Measurements from ENCODE around the gene EXOC4.
A peak's percentile ranks its signal among the peaks of the same experiment; 100 is the strongest.

The EXOC4 gene

GRCh38 chr7:133688483-133689239 lies 435.8 kb downstream of the EXOC4 start:
- TF ChIP-seq GATA2 (IDR thresholded peaks at IDR 0.05; ENCODE audit: low read depth, low read length) (no peak), GATA3 (IDR thresholded peaks at IDR 0.05; ENCODE audit: low read depth, low read length) (no peak)

DNA sequence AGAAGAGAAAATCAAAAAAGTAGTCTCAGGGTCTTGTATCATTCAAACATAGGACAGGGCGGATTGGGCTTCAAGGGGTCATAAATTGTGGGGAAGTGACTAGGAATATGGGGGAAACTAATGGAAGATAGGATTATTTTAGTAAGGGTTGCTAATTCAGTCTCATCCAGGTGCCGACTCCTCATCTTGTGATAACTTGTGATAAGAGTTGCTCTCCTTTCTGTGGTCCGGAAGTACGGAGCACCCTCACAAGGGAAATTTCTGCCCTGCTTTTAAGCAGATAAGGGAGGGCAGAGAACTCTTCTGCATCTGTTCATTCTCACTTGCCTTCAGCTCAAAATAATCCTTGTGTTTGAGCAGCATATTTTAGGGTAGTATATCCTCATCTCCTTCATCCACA lies 437.9 kb downstream of the EXOC4 start:
- TF ChIP-seq GATA3 (IDR thresholded peaks at IDR 0.05; ENCODE audit: low read depth, low read length) (no peak), GATA2 (IDR thresholded peaks at IDR 0.05; ENCODE audit: low read depth, low read length) (no peak)

DNA sequence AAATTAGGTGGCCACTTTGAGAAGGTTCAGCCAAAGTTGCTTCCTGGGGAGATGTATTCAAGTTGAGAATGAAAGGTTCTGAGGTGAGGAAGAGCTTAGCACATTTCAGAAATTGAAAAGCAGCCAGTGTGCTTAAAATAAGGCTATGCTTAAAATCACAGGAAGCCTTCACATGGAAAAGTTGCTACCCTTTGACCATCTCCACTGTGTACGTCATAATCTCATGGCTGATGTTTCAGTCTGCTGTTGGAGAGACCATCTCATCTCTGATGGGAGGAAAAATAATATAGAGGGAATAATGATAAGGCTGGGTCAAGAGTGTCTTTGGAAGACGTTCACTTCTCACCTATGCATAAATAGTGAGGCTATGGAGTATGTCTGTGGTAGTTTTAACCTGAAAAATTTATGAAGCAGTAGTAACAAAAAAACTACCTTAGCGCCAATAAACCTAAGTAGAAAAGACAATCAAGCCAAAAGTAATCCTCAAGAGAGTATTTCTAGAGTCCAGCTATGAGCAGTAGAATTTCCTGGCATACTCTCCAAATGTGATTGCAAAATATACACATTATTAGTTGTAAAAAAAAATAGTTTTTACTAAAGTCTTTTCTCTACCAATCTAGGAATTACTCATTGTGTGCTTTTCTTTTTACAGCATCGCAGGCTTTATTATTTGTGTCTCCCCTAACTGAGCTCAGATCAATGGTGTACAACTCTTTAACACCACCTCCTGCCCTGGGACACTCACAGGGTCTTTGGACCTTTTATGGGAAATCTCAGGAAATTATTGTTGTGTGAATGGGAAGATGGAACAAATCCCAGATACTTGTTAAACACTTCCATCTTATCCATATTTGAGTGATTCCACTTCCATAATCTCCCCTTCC lies 439.1 kb downstream of the EXOC4 start:
- TF ChIP-seq GATA2 (IDR thresholded peaks at IDR 0.05; ENCODE audit: low read depth, low read length): no peak
- no peak for TF ChIP-seq GATA3 (IDR thresholded peaks at IDR 0.05; ENCODE audit: low read depth, low read length)

DNA sequence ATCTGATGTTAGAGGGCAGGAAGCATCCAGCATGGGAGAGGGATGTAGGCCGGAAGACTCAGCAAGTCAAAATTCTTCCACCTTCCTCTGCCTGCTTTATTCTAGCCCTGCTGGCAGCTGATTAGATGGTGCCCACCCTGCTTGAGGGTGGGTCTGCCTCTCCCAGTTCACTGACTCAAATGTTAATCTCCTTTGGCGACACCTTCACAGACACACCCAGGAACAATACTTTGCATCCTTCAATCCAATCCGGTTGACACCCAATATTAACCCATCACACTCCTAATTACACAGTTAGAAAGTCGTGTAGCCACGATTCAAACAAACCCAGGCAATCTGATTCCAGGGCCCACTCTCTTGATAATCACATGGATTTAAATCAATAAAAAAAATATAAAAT lies 440.4 kb downstream of the EXOC4 start:
- TF ChIP-seq GATA2 (IDR thresholded peaks at IDR 0.05; ENCODE audit: low read depth, low read length) (no peak), GATA3 (IDR thresholded peaks at IDR 0.05; ENCODE audit: low read depth, low read length) (no peak)

- no peak for TF ChIP-seq GATA3 (IDR thresholded peaks at IDR 0.05; ENCODE audit: low read depth, low read length)
- no peak for TF ChIP-seq GATA2 (IDR thresholded peaks at IDR 0.05; ENCODE audit: low read depth, low read length)
Measured at GRCh38 chr7:133696056-133696455, 443.2 kb downstream of the EXOC4 start.

GRCh38 chr7:133697585-133697984 lies 444.7 kb downstream of the EXOC4 start:
- TF ChIP-seq GATA3 (IDR thresholded peaks at IDR 0.05; ENCODE audit: low read depth, low read length) (no peak), GATA2 (IDR thresholded peaks at IDR 0.05; ENCODE audit: low read depth, low read length) (no peak)

DNA sequence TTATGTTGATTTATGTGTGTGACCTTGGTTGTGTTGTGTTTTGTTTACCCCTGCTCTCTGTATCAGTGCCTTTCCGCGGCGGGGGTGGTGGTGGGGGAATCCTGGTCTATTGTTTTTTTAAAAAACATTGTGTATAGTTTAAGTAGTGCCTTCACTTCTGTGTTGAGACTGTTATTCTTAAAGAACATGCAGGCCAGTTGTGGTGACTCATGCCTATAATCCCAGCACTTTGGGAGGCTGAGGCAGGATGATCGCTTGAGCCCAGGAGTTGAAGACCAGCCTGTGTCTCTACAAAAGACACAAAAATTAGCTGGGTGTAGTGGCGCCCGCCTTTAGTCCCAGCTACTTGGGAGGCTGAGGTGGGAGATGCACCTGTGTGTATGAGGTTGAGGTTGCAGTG lies 445.2 kb downstream of the EXOC4 start:
- TF ChIP-seq GATA3 (IDR thresholded peaks at IDR 0.05; ENCODE audit: low read depth, low read length) (no peak), GATA2 (IDR thresholded peaks at IDR 0.05; ENCODE audit: low read depth, low read length) (no peak)

- TF ChIP-seq GATA3 (IDR thresholded peaks at IDR 0.05; ENCODE audit: low read depth, low read length) (no peak), GATA2 (IDR thresholded peaks at IDR 0.05; ENCODE audit: low read depth, low read length) (no peak)
Measured at GRCh38 chr7:133699386-133699785, 446.5 kb downstream of the EXOC4 start.

GRCh38 chr7:133702078-133702477 lies 449.2 kb downstream of the EXOC4 start:
- TF ChIP-seq GATA2 (IDR thresholded peaks at IDR 0.05; ENCODE audit: low read depth, low read length): no peak
- no peak for TF ChIP-seq GATA3 (IDR thresholded peaks at IDR 0.05; ENCODE audit: low read depth, low read length)

DNA sequence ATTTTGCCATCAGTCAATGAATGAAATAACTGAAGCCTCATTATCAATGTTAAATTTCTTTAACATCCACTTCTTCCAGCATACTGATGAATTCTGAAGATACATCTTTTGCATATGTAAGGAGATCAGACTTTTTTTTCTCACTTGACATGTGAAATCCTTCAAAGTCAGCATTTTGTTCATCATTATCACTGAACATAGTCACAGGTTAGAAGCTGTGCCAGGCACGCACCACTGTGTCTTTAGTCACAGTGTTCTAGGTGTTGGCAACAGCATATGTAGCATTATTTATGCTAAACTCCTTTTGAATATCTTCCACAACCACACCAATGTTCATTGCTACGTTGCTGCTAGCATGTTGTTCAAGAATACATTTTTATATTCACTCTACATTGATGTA lies 450.1 kb downstream of the EXOC4 start:
- no peak for TF ChIP-seq GATA2 (IDR thresholded peaks at IDR 0.05; ENCODE audit: low read depth, low read length)
- no peak for TF ChIP-seq GATA3 (IDR thresholded peaks at IDR 0.05; ENCODE audit: low read depth, low read length)

DNA sequence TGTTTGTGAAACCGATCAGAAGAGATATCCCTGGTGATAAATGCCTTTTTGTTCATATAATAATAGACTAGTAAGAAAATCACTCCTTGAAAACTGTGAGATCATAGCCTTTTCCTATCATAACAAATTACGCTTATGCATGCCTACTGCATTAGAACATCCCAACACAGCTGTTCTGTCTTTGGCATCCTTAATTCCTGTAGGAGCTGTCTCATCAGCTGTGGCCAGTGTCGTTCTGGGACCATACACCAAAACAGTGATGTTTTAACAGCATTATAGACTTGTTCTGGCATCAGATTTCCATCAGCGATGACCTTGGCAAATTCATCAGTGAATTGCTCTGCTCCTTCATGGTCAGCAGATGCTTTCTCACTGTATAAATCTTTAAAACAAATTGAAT lies 450.7 kb downstream of the EXOC4 start:
- peak; percentile 79 for TF ChIP-seq GATA3 (IDR thresholded peaks at IDR 0.05; ENCODE audit: low read depth, low read length)
- peak; percentile 81 for TF ChIP-seq GATA2 (IDR thresholded peaks at IDR 0.05; ENCODE audit: low read depth, low read length)

- TF ChIP-seq GATA2 (IDR thresholded peaks at IDR 0.05; ENCODE audit: low read depth, low read length) (no peak), GATA3 (IDR thresholded peaks at IDR 0.05; ENCODE audit: low read depth, low read length) (no peak)
Measured at GRCh38 chr7:133704453-133704852, 451.6 kb downstream of the EXOC4 start.

GRCh38 chr7:133705596-133705995 lies 452.7 kb downstream of the EXOC4 start:
- no peak for TF ChIP-seq GATA2 (IDR thresholded peaks at IDR 0.05; ENCODE audit: low read depth, low read length)
- TF ChIP-seq GATA3 (IDR thresholded peaks at IDR 0.05; ENCODE audit: low read depth, low read length): no peak

DNA sequence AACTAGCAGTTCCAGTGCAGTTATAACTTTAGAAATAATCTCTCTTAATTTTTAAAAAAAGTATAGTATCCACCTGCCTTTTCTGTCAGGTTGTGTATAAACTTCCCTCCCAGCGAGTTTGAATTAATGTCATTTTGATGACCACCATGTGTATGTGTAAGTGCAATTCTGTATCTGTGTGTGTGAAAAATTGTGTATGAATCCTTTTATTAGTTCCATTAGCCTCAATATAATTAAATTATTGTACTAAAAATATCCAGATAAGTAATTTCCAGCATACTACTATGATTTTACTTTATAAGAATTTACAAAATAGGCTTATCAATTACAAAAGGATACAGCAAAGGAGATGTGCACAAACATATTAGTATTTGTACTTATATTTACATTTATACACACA lies 453.1 kb downstream of the EXOC4 start:
- TF ChIP-seq GATA2 (IDR thresholded peaks at IDR 0.05; ENCODE audit: low read depth, low read length): no peak
- TF ChIP-seq GATA3 (IDR thresholded peaks at IDR 0.05; ENCODE audit: low read depth, low read length): no peak

All from SH-SY5Y (cell line).